Activated CD4-positive, CD25-positive, alpha-beta regulatory T cell treated with anti-CD3 and anti-CD28 coated beads, Interleukin-2, amount 50 U/mL, for 24 hours (primary cell): ENCODE measurements around the gene CKAP5.

Source experiments
- ATAC-seq, 2 donors: fragments of 150-1000 bp; cut with Tn5 transposase; one replicate each; pipeline ENCODE4 v1.10.0; 2021; ENCODE audit warnings: mild to moderate bottlenecking in 1 of 2, moderate library complexity in 1 of 2

Gene CKAP5

GRCh38 chr11:46761807-46762206 is 84.3 kb downstream of the CKAP5 start:
- no peak for ATAC-seq

GRCh38 chr11:46760429-46761128 is 85.5 kb downstream of the CKAP5 start:
- ATAC-seq: no peak

GRCh38 chr11:46759196-46759595 is 86.9 kb downstream of the CKAP5 start:
- no peak for ATAC-seq

GRCh38 chr11:46755962-46756361 is 90.1 kb downstream of the CKAP5 start:
- no peak for ATAC-seq

- no peak for ATAC-seq
These were observed 98.9 kb downstream of the CKAP5 start for GRCh38 chr11:46747150-46747549.

- ATAC-seq: no peak
These were observed 100.1 kb downstream of the CKAP5 start for GRCh38 chr11:46745995-46746394.

- ATAC-seq: no peak
These were observed 100.8 kb downstream of the CKAP5 start for GRCh38 chr11:46745328-46745727.

- ATAC-seq: no peak
These were observed 102.3 kb downstream of the CKAP5 start for GRCh38 chr11:46743693-46744339.

- no peak for ATAC-seq
These were observed 103.0 kb downstream of the CKAP5 start for GRCh38 chr11:46743043-46743442.

GRCh38 chr11:46741600-46742484 is 104.2 kb downstream of the CKAP5 start:
- no peak for ATAC-seq

- ATAC-seq: no peak
These were observed 107.2 kb downstream of the CKAP5 start for GRCh38 chr11:46738887-46739286.

GRCh38 chr11:46737699-46738098 is 108.4 kb downstream of the CKAP5 start:
- ATAC-seq: no peak

GRCh38 chr11:46736615-46737014 is 109.5 kb downstream of the CKAP5 start:
- no peak for ATAC-seq

- ATAC-seq: no peak
These were observed 109.9 kb downstream of the CKAP5 start for GRCh38 chr11:46736146-46736545.

- no peak for ATAC-seq
These were observed 112.8 kb downstream of the CKAP5 start for GRCh38 chr11:46733234-46733633.

- ATAC-seq: no peak
These were observed 114.5 kb downstream of the CKAP5 start for GRCh38 chr11:46731545-46731944.

- ATAC-seq: no peak
These were observed 116.7 kb downstream of the CKAP5 start for GRCh38 chr11:46729110-46730027.

- no peak for ATAC-seq
These were observed 117.4 kb downstream of the CKAP5 start for GRCh38 chr11:46728659-46729040.

- no peak for ATAC-seq
These were observed 118.0 kb downstream of the CKAP5 start for GRCh38 chr11:46727952-46728658.

- ATAC-seq: no peak
These were observed 119.7 kb downstream of the CKAP5 start for GRCh38 chr11:46726206-46726862.
